Endothelial cell (in vitro differentiated cells): ENCODE measurements around the gene PTPN5. TPM values are rescaled to one million over a fixed set of nuclear protein-coding genes. Genes with fewer than 3 reads are reported as not detected.

Source experiments
- DNase-seq: peaks from one replicate; pipeline ENCODE4 v3.0.0; 2021; ENCODE audit warnings: low spot score
- H3K27ac Mint-ChIP-seq: one replicate; pipeline ENCODE4 v1.8.0; 2021; ENCODE audit warnings: mixed read lengths, inconsistent platforms; ENCODE audit not compliant: unreplicated experiment
- H3K27me3 Mint-ChIP-seq: one replicate; pipeline ENCODE4 v1.8.0; 2021; ENCODE audit warnings: mild to moderate bottlenecking, moderate library complexity, mixed read lengths, inconsistent platforms; ENCODE audit not compliant: unreplicated experiment
- H3K36me3 Mint-ChIP-seq: one replicate; pipeline ENCODE4 v1.8.0; 2021; ENCODE audit warnings: mild to moderate bottlenecking, low read depth, mixed read lengths, inconsistent platforms; ENCODE audit not compliant: unreplicated experiment
- H3K4me1 Mint-ChIP-seq: one replicate; pipeline ENCODE4 v1.8.0; 2021; ENCODE audit warnings: mild to moderate bottlenecking, mixed read lengths, inconsistent platforms; ENCODE audit not compliant: unreplicated experiment
- H3K4me3 Mint-ChIP-seq: one replicate; pipeline ENCODE4 v1.8.0; 2021; ENCODE audit warnings: mild to moderate bottlenecking, mixed read lengths, inconsistent platforms; ENCODE audit not compliant: unreplicated experiment
- H3K9me3 Mint-ChIP-seq: one replicate; pipeline ENCODE4 v1.8.0; 2021; ENCODE audit warnings: mixed read lengths, inconsistent platforms; ENCODE audit not compliant: unreplicated experiment
- CTCF ChIP-seq: fragments of 200-600 bp; sonication (generic); IDR thresholded peaks from one replicate; pipeline ENCODE4 v1.5.0; 2021; ENCODE audit warnings: antibody characterized with exemption; ENCODE audit not compliant: unreplicated experiment
- total RNA-seq: library from RNA; stranded (reverse); fragmentation: NEBNext Ultra II Directional; extraction: Animal tissue kit (Norgen Biotek cat#: 25700); gene quantifications from one replicate; pipeline ENCODE4 v1.2.1, GENCODE V29; 2021; ENCODE audit not compliant: unreplicated experiment

Gene PTPN5
- total RNA-seq, 1 donor from 2014 or later = 16.4 TPM

- Mint-ChIP-seq H3K27ac (no peak overlapping the region), H3K36me3 (peaks cover 6% of the 10 kb centered on the region), H3K9me3 (no peaks in the 10 kb centered on the region), H3K27me3 (peaks cover 3% of the 10 kb centered on the region), H3K4me1 (no peaks in the 10 kb centered on the region), H3K4me3 (no peak overlapping the region)
- no peak for DNase-seq
- TF ChIP-seq CTCF = no peak
These were observed 29.9 kb downstream of the PTPN5 start for GRCh38 chr11:18761741-18762140.

- no peak overlapping the region for H3K27ac Mint-ChIP-seq
- no peak for TF ChIP-seq CTCF
These were observed 30.5 kb downstream of the PTPN5 start for GRCh38 chr11:18761144-18761543.

GRCh38 chr11:18757811-18758210 lies 33.8 kb downstream of the PTPN5 start:
- Mint-ChIP-seq H3K36me3 (peaks cover 12% of the 10 kb centered on the region), H3K4me3 (no peak overlapping the region), H3K27me3 (peaks cover 7% of the 10 kb centered on the region), H3K9me3 (no peaks in the 10 kb centered on the region), H3K4me1 (no peaks in the 10 kb centered on the region), H3K27ac (no peak overlapping the region)
- TF ChIP-seq CTCF = no peak
- no peak for DNase-seq

More at GRCh38 chr11:18761144-18761543, 30.5 kb downstream of the PTPN5 start:
- no peak for DNase-seq
- no peaks in the 10 kb centered on the region for H3K9me3 Mint-ChIP-seq
- H3K4me1 Mint-ChIP-seq = no peaks in the 10 kb centered on the region
- H3K36me3 Mint-ChIP-seq = peaks cover 6% of the 10 kb centered on the region
- H3K27me3 Mint-ChIP-seq = peaks cover 3% of the 10 kb centered on the region
- peak overlapping the region; percentile 28 for H3K4me3 Mint-ChIP-seq

GRCh38 chr11:18756889-18757288 lies 34.7 kb downstream of the PTPN5 start:
- Mint-ChIP-seq H3K9me3 (no peaks in the 10 kb centered on the region), H3K4me1 (no peaks in the 10 kb centered on the region), H3K27ac (no peak overlapping the region), H3K4me3 (no peak overlapping the region), H3K36me3 (peaks cover 12% of the 10 kb centered on the region), H3K27me3 (peaks cover 5% of the 10 kb centered on the region)
- no peak for DNase-seq
- no peak for TF ChIP-seq CTCF

- Mint-ChIP-seq H3K27ac (no peak overlapping the region), H3K4me3 (no peak overlapping the region), H3K9me3 (no peaks in the 10 kb centered on the region), H3K4me1 (peaks cover 7% of the 10 kb centered on the region), H3K27me3 (peaks cover 5% of the 10 kb centered on the region), H3K36me3 (peaks cover 6% of the 10 kb centered on the region)
- no peak for TF ChIP-seq CTCF
- no peak for DNase-seq
These were observed 37.3 kb downstream of the PTPN5 start for GRCh38 chr11:18754308-18754707.
